ENCODE results near the gene INTS15.
A peak's percentile ranks its signal among the peaks of the same experiment; 100 is the strongest.
"Not testable (repeated sequence)": the region's sequence is repeated elsewhere in the genome, so short reads cannot be mapped to it uniquely, and the experiment has no call there.

Gene INTS15

GRCh38 chr7:6619961-6620360, 30.1 kb downstream of the INTS15 start:
- no peak for DNase-seq

GRCh38 chr7:6621195-6622133, 31.6 kb downstream of the INTS15 start:
- DNase-seq: no peak

DNA sequence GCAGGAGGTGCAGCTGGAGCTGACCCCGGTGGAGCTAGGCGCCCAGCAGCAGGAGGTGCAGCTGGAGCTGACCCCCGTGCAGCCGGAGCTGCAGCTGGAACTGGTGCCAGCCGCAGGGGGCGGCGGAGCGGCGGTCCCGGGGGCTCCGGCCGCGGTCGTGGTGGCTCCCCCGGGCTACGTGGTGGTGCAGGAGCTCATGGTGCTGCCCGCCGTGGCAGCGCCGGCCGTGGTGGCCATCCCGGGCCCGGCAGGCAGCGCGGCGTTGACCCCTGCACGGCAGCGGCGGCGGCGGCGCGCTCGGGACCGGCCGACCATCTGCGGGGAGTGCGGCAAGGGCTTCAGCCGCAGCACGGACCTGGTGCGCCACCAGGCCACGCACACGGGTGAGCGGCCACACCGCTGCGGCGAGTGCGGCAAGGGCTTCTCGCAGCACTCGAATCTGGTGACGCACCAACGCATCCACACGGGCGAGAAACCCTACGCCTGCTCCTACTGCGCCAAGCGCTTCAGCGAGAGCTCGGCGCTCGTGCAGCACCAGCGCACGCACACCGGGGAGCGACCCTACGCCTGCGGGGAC, 32.4 kb downstream of the INTS15 start:
- DNase-seq: no peak

- DNase-seq: peak; percentile 64
Measured at GRCh38 chr7:6623589-6624245, 33.9 kb downstream of the INTS15 start.

DNA sequence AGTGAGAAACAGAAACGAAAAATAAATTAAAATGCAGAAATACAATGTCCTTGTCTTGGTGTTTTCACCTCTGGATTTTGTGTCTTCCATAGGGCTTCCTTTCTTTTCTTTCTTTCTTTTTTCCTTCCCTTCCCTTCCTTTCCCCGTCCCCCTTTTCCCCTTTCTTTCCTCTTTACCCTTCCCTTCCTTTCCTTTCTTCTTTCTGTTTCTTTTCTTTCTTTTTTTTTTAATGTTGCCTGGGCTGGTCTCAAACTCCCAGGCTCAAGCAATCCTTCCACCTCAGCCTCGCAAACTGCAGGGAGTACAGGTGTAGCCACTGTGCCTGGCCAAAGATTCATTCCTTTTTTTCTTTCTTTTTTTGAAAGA, 34.4 kb downstream of the INTS15 start:
- DNase-seq: no peak

DNA sequence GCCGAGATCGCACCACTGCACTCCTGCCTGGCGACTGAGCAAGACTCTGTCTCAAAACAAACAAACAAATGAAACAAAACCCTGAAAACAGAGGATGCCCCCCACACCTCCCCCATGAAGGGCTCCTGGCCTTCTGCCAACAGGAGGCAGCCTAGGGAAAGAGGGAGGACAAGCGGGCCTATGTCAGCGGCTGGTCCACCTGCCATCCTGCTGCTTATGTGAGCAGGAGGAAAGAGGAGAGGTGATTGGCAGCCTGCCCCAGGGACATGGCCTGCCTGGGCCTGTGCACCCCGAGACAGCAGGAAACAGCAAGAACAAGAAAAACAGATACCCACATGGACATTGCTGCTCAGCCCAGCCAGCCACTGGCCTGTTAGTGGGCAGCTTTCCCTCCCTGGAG, 38.2 kb downstream of the INTS15 start:
- DNase-seq: no peak

DNA sequence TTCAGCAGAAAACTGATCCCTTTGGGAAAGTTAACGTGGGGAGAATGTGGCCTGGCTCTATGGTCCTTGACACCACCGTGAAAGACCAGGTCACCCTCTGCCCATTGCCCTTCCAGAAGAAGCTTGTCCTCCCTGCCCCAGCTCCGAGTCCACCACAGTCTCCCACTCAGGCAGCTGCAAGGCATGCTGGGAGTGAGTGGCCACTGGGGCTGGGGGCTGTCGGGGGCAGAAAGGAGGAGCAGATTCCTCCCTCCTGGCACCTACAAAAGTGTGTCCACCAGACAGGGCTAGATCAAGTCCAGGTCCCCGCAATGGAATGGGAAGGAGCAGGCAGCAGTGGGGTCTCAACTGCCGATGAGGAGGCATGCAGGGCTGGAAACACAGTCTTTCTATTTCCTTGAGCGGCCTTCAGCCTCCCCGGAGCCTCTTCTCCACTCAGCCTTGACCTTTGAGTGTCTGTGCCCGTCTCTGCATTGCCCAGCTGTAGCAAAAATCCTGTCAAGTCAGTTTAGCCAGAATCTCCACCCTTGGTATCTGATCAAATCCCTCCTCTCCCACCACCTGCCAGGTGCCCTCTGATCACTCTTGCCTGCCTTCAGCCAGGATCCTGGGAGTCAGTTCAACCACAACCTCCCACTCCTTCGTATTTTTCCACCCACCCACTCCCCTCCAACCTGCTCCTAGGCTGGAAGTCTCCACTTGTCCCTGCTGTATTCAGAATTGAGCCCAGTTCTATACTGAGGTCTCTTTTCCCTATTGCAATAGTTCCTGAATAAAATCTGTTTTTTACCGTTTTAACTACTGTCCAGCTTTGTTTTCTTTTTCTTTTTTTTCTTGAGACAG, 40.4 kb downstream of the INTS15 start:
- DNase-seq: no peak

- DNase-seq: no peak
Measured at GRCh38 chr7:6631605-6632004, 41.8 kb downstream of the INTS15 start.

GRCh38 chr7:6634021-6634420, 44.2 kb downstream of the INTS15 start:
- no peak for DNase-seq

GRCh38 chr7:6634971-6635370, 45.1 kb downstream of the INTS15 start:
- DNase-seq: not testable (repeated sequence)

- DNase-seq: peak; percentile 84
Measured at GRCh38 chr7:6636741-6637543, 47.1 kb downstream of the INTS15 start, which contains the start of gene ZNF316. Gene ZNF316, plus strand, starts transcription at chr7:6637318. Its CDS starts 5,092 bp downstream, at chr7:6642410.

DNA sequence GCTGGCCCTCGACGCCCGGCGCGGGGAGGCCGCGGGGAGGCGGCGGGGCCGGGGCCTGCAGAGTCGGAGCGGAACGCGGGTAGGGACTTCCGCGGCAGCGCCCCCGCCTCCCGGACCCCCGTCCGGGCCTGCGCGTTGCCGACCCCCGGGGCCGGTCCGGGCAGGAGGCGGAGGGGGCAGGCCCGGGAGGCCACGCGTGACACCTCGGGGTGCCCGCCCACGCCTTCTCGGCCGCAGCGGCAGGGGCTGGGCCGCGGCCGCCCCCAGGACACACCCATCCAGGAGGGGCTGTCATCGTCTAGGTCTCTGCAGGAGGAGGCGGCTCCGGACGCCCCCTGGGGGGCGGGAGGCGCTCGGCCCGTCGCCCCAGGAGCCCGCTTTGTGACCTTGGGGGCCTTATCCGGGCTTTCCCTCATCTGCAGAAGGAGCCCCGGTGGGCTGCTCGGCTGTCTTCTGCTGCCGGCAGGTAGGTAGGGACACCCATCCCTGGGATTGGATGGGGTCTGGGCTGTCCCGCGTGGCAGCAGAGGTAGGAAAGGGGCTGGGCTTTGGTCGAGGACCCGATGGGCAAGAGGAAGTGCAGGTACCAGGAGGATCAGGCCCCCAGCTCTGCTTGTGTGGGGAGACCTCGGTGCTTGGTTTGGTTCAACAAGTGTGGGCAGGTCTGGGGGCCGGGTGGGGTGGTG, 47.9 kb downstream of the INTS15 start:
- peak; percentile 81 for DNase-seq

DNA sequence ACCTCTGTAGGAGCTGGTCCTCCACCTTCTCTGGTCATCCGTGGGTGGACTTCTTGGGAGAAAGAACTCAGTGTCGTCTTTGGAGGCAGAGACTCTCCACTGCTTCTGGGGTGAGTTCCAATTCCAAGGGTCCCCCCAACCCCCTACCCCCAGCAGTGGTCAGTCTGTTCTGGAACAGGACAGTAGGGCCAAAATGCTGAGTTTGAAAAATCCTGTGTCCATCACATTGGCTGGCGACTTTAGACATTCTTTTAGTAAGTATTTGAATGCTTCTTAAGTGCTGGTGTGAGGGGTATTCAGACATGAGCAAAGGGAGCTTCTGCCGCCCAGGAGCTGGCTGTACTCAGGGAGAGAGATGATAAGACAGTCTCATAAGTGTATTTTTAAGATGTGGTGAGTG, 49.2 kb downstream of the INTS15 start:
- DNase-seq: no peak

- DNase-seq: no peak
Measured at GRCh38 chr7:6639627-6640026, 49.8 kb downstream of the INTS15 start.

GRCh38 chr7:6640246-6640721, 50.5 kb downstream of the INTS15 start:
- no peak for DNase-seq

DNA sequence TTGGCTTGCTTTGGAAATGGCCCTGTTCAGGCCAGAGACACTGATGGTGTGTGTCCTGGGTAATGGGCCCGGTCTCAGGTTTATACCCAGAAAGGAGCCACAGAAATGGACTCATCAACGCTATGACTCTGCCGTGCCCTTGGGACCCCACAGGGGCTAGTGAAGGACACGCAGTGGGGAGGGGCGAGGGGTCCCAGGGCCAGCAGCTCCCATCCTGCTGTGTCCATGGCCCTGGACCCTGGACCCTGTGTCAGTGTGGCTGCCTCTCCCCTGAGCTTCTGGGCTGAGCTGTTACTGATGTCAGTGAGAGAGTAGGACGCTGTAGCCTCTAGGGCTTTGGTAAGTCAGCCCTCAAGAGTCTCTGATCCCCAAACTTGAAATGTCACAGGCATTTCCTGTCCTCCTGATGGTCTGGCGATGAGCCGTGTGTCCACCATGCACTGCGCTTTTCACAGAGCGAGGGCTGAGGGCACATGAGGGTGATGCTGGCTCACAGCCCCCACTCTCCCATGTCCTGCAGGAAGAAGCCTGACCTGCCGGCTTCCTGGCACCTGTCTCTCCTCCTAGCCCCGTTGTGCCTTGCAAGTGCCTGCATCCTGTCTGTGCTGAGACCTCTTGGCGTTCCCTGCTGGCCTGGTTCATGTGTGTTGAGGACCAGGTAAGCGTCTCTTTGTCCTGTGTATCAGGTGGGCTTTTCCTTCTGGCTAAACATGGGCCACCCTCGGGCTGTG, 51.6 kb downstream of the INTS15 start:
- DNase-seq: no peak

DNA sequence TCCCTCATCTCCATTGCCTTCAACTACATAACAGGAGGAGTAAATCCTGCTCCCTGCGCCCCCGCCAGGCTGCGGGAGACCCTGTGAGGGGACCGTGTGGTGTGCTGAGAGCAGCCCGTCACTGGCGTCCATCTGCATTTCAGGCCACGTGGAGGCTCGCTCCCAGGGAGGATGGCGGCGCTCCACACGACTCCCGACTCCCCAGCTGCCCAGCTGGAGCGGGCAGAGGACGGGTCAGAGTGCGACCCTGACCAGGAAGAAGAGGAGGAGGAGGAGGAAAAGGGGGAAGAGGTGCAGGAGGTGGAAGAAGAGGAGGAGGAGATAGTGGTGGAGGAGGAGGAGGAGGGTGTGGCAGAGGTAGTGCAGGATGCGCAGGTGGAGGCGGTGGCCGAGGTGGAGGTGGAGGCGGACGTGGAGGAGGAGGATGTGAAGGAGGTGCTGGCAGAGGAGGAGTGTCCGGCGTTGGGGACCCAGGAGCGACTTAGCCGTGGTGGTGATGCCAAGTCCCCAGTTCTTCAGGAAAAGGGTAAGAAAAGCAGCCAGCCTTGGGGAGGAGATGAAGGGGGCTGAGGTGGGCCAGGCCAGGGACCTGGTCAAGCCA, 52.5 kb downstream of the INTS15 start:
- no peak for DNase-seq

DNA sequence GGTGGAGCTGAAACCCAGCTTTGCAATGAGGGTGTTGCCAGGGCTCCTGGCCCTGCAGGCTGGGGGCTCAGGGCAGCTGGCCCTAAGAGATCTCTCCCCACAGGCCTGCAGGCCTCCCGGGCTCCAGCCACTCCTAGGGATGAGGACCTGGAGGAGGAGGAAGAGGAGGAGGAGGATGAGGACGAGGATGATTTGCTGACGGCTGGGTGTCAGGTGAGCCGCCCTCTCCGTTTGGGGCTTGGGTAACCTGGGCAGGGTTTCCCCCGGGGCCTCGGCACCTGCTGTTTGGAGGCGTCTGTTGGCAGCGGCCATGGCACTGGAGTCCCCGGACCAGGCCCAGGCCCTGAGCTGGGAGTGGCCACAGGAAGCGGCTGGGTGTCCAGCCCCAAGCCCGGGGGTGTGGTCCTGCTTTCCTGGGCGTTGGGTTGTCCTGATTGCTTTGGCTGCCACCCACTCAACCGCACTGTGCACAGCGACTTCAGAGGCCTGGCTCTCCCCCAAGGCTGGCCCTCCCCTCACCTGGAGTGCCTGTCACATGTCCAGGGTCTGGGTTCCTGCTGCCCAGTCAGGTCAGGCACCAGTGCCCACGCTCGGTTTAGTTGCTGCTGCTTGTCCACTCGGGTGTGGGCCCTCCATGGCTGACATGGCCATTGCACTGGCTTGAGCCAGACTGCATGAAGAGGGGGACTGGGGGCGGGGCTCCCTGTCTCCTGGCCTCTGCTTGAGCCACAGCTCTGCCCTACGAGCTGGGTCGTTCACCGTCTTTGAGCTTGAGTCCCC, 53.2 kb downstream of the INTS15 start:
- no peak for DNase-seq

- DNase-seq: no peak
Measured at GRCh38 chr7:6643915-6644625, 54.2 kb downstream of the INTS15 start.
